K562 (cell line): ENCODE results near the gene SCNN1A. TPM values are rescaled to one million over a fixed set of nuclear protein-coding genes. Genes with fewer than 3 reads are reported as not detected.

Experiments
- ATAC-seq: fragments of 200-7000 bp; cut with Tn5 transposase; 3 replicates; pipeline ENCODE4 v1.9.1; 2020; ENCODE audit warnings: moderate library complexity
- BruUV-seq: library from RNA; stranded (reverse); fragments of 400-500 nt; replicated peaks from 2 replicates; lab custom pipeline; 2021; lab: Mats Ljungman, UMichigan
- CTCF ChIA-PET: fragments of 300-600 bp; formaldehyde crosslinking; extraction: SDS; loops from one replicate; lab custom pipeline; 2021; ENCODE audit warnings: low intra/inter-chr PET ratio; lab: Yijun Ruan, JAX
- POLR2A ChIA-PET: fragments of 300-600, 350-650 bp; sonication (Branson Sonifier 250); formaldehyde crosslinking; extraction: SDS; loops from one replicate; lab custom pipeline; 2021; ENCODE audit warnings: antibody characterized with exemption, inconsistent platforms; lab: Yijun Ruan, JAX
- DNase-seq, 4 experiments: peaks; one replicate each; pipeline versions ENCODE4 v3.0.0 to v3.0.0-alpha.2; 2011 to 2018; ENCODE audit warnings: low spot score in 3 of 4, mixed read lengths in 3 of 4; ENCODE audit errors: extremely low read depth in 1 of 4
- FAIRE-seq: peaks from 2 replicates; lab custom pipeline; 2011; peaks lifted over from hg19 to GRCh38; lab: Jason Lieb, UNC
- H2AFZ ChIP-seq: 2 replicates; pipeline ENCODE4 v1.6.0; 2011; ENCODE audit warnings: low read depth, low read length, control low read depth, inconsistent platforms
- H3K27ac ChIP-seq: fragments of 200-600 bp; 3 replicates; pipeline ENCODE4 v1.8.0; 2011; ENCODE audit warnings: low read depth, mild to moderate bottlenecking, control low read depth, inconsistent platforms, low read length, moderate library complexity, mixed read lengths; ENCODE audit errors: extremely low read depth
- H3K27me3 ChIP-seq, 2 experiments: fragments of 300-600 bp in 1 of 2; 2 replicates in 1 of 2; 3 replicates in 1 of 2; pipeline versions ENCODE4 v1.6.0 to v1.8.0; 2011; ENCODE audit warnings: inconsistent platforms in 2 of 2, low read length in 2 of 2, mild to moderate bottlenecking in 1 of 2, mixed read lengths in 1 of 2, moderate library complexity in 1 of 2; ENCODE audit not compliant: control insufficient read depth in 2 of 2, insufficient read depth in 2 of 2
- H3K36me3 ChIP-seq: fragments of 300-600 bp; 3 replicates; pipeline ENCODE4 v1.8.0; 2011; ENCODE audit warnings: mild to moderate bottlenecking, low read length, inconsistent platforms; ENCODE audit not compliant: control insufficient read depth, insufficient read depth
- H3K4me1 ChIP-seq, 2 experiments: fragments of 200-600 bp in 1 of 2; replicated peaks in 1 of 2; 2 replicates in 1 of 2; 3 replicates in 1 of 2; pipeline versions ENCODE4 v1.5.1 to v1.8.0; 2011; ENCODE audit warnings: inconsistent platforms in 2 of 2, low read length in 2 of 2, mild to moderate bottlenecking in 1 of 2, mixed read lengths in 1 of 2, moderate library complexity in 1 of 2; ENCODE audit not compliant: control insufficient read depth in 2 of 2, insufficient read depth in 2 of 2
- H3K4me2 ChIP-seq: 2 replicates; pipeline ENCODE4 v1.6.1; 2011; ENCODE audit warnings: low read length, control low read depth, inconsistent platforms, mixed read lengths; ENCODE audit not compliant: insufficient read depth
- H3K4me3 ChIP-seq: fragments of 200-600 bp; sonication (generic), shearing (Covaris generic); 2 replicates; pipeline ENCODE4 v1.5.1; 2016; ENCODE audit warnings: control low read depth, inconsistent platforms
- H3K79me2 ChIP-seq: fragments of 200-600 bp; 3 replicates; pipeline ENCODE4 v1.8.0; 2011; ENCODE audit warnings: low read length, inconsistent platforms; ENCODE audit not compliant: control insufficient read depth, insufficient read depth
- H3K9ac ChIP-seq, 2 experiments: 2 replicates each; pipeline versions ENCODE4 v1.6.0 to v1.6.1; 2011; ENCODE audit warnings: low read depth in 2 of 2, low read length in 2 of 2, control low read depth in 1 of 2, inconsistent platforms in 1 of 2, mild to moderate bottlenecking in 1 of 2, mixed read lengths in 1 of 2; ENCODE audit not compliant: insufficient read depth in 1 of 2
- H3K9me1 ChIP-seq: one replicate; pipeline ENCODE4 v1.6.0; 2011; ENCODE audit warnings: inconsistent platforms, mild to moderate bottlenecking, low read length, moderate library complexity; ENCODE audit not compliant: control insufficient read depth, insufficient read depth
- H3K9me3 ChIP-seq: replicated peaks from 2 replicates; pipeline ENCODE4 v1.5.1; 2011; ENCODE audit warnings: low read depth, low read length, inconsistent platforms; ENCODE audit not compliant: control insufficient read depth, insufficient read depth
- H4K20me1 ChIP-seq: replicated peaks from 2 replicates; pipeline ENCODE4 v1.6.1; 2011; ENCODE audit warnings: low read length, inconsistent platforms, mixed read lengths; ENCODE audit not compliant: control insufficient read depth, insufficient read depth
- ATF1 ChIP-seq, 2 experiments: fragments of 450-650 bp in 1 of 2; IDR thresholded peaks; 2 replicates each; pipeline ENCODE4 v1.6.1; 2016; ENCODE audit warnings: missing compliant biosample characterization in 1 of 2, missing genetic modification characterization in 1 of 2
- CCAR2 ChIP-seq: fragments of 200-400 bp; formaldehyde crosslinking; IDR thresholded peaks from 2 replicates; pipeline ENCODE4 v1.6.1; 2017; ENCODE audit warnings: mild to moderate bottlenecking, low read depth, low read length
- HDGF ChIP-seq: fragments of 450-650 bp; IDR thresholded peaks from 2 replicates; pipeline ENCODE4 v1.6.1; 2016
- HIVEP1 ChIP-seq: fragments of 250-450 bp; sonication (Bioruptor Pico); IDR thresholded peaks from 2 replicates; pipeline ENCODE4 v1.4.0; 2020; ENCODE audit warnings: mild to moderate bottlenecking
- JUNB ChIP-seq: fragments of 450-650 bp; formaldehyde crosslinking; conservative IDR thresholded peaks from 2 replicates; pipeline ENCODE4 v1.4.0; 2020; ENCODE audit warnings: mild to moderate bottlenecking
- POLR2AphosphoS5 ChIP-seq: IDR thresholded peaks from 2 replicates; pipeline ENCODE4 v1.6.1; 2011; ENCODE audit warnings: mild to moderate bottlenecking, low read depth, low read length, moderate library complexity; ENCODE audit not compliant: control insufficient read depth, insufficient read depth
- ZNF507 ChIP-seq: conservative IDR thresholded peaks from 2 replicates; pipeline ENCODE4 v1.6.1; 2017; ENCODE audit warnings: missing genetic modification characterization, missing compliant biosample characterization
- WGBS: fragments of 100-300 bp; shearing (Covaris generic); methylation state at CpG from one replicate; pipeline ENCODE4 v1.1.6; 2016; ENCODE audit warnings: low coverage, mixed read lengths; ENCODE audit not compliant: insufficient coverage; ENCODE audit errors: missing lambda C conversion rate; 5-methylcytosine and 5-hydroxymethylcytosine counted together
- in situ Hi-C: fragments of 300-500 bp; cut with MboI; formaldehyde crosslinking; loops from 4 replicates; pipeline ENCODE4 v1.15.0; 2018; ENCODE audit warnings: inconsistent platforms, mixed read lengths
- intact Hi-C: fragments of 100-400 bp; cut with micrococcal nuclease; formaldehyde crosslinking; loops from 2 replicates; pipeline ENCODE4 v1.14.2; 2022
- polyA plus RNA-seq, 8 experiments: library from polyadenylated mRNA; depleted of rRNA in 4 of 8; stranded (reverse) in 5 of 8; unstranded in 3 of 8; fragments of >200 nt; fragmentation: Nextera tagmentation in 2 of 8; fragmentation: Illumina TruSeq in 1 of 8; extraction: Ambion mirVana in 2 of 8; extraction: Trizol in 1 of 8; gene quantifications; 2 replicates each; pipeline versions ENCODE4 v1.2.1 to v1.2.3, GENCODE V29; 2011 to 2014; ENCODE audit warnings: inconsistent platforms in 1 of 8, missing spikeins in 1 of 8
- total RNA-seq, 7 experiments: library from RNA; depleted of rRNA in 6 of 7; stranded (reverse); fragments of >200 nt in 6 of 7; fragmentation: Illumina TruSeq in 2 of 7; extraction: Trizol in 2 of 7; gene quantifications; 2 replicates each; pipeline versions ENCODE4 v1.2.1 to v1.2.3, GENCODE V29; 2011 to 2021; ENCODE audit warnings: low replicate concordance in 1 of 7
- TF ChIP-seq, protein P1 (sequence below): fragments of 200-800 bp; sonication (Bioruptor generic); IDR thresholded peaks from 2 replicates; pipeline ENCODE4 v1.6.1; 2017; ENCODE audit warnings: missing genetic modification characterization, missing compliant biosample characterization
- TF ChIP-seq, protein P2 (sequence below): sonication (generic); formaldehyde crosslinking; IDR thresholded peaks from 2 replicates; pipeline ENCODE4 v1.8.0; 2022; ENCODE audit warnings: mild to moderate bottlenecking, missing genetic modification reagents
- TF ChIP-seq, protein P3 (sequence below), 2 experiments: IDR thresholded peaks; 2 replicates each; pipeline ENCODE4 v1.6.1; 2012; ENCODE audit warnings: improper control_type of control experiment in 2 of 2, low read depth in 2 of 2, low read length in 2 of 2, borderline replicate concordance in 1 of 2

Gene SCNN1A
- total and polyA plus RNA-seq, 9 of the 15 experiments (the other 6 are each of a cell fraction or from before 2014, with no cell fraction given) = 0.15 to 0.49 (median 0.32) TPM; not detected in 5

DNA sequence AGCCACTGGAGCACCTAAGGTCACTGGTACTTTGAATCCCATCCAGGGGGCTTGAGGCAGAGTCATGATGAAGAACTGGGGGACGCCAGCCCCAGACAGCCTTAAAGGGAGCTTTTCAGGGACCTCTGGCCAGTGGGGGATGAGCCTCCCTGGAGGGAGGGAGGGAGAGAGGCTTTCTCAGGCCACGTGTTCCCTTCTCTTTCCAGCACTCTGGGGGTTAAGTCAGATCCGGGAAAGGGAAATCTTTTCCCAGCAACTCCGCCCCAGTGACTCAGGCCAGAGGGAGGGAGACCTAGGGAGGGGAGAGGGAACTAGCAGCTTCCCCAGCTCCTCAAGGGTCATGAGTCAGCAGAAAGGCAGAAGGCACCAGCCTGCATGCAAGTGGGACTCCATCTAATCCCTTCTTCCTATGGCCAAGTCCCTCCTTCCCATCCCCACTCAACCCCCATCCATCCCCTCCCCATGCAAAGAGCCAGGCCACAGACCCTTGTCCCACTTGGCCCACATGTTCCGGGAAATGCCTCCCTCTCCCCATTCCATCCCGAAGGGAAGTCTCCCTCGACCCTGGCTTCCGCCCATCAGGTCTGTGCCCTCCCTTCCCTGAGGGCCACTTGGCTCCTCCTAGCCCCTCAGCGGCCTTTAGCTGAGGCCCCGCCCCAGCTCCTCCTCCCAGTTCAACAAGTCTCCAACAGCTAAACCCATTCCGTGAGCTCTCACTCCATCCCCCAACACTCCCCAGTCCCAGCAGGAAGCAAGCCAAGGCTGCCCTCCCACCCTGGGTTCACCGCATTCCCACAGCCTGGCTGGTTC is 39.1 kb downstream of the SCNN1A start:
- BruUV-seq = no TSS peak
- FAIRE-seq = peak; percentile 98
- ATAC-seq = peak; percentile 87
- peaks cover 34 to 51% of the 10 kb centered on the region in 2 experiments for H3K4me1 ChIP-seq
- no peaks in the 10 kb centered on the region for H3K9me1 ChIP-seq
- peak overlapping the region; percentile 89 to 93 for H3K9ac ChIP-seq
- H3K4me3 ChIP-seq = peak overlapping the region; percentile 39
- H3K9me3 ChIP-seq = no peaks in the 10 kb centered on the region
- ChIA-PET CTCF (interaction anchor here (0.6 to 2.1 kb wide), 2 partner anchors 129 to 378 kb away, joined by 3 to 9 read pairs; no protein-coding TSS in a partner anchor), POLR2A (interaction anchor here (0.6 to 4.7 kb wide), 15 partner anchors 9 to 1717 kb away, joined by 3 to 38 read pairs (median 4); partner anchors contain the start of genes LTBR and VAMP1)
- H3K27me3 ChIP-seq = no peaks in the 10 kb centered on the region
- 0% methylated on average over 4 of the region's 12 CpGs for WGBS
- H3K36me3 ChIP-seq = peaks cover 47% of the 10 kb centered on the region; the same call in 2 of the 3 replicates
- intact Hi-C loops = loop anchor here (5.0 kb wide), 1 partner anchor 136 kb away; the partner anchor contains the start of gene VAMP1
- peak; percentile 78 to 95 (median 86) for DNase-seq
- in situ Hi-C loops = loop anchor here (5.0 kb wide), 1 partner anchor 36 kb away; no protein-coding TSS in a partner anchor
- H3K79me2 ChIP-seq = peaks cover 64% of the 10 kb centered on the region
- peak overlapping the region; percentile 82 for H3K4me2 ChIP-seq
- no peaks in the 10 kb centered on the region for H4K20me1 ChIP-seq
- peak overlapping the region; percentile 79 for H2AFZ ChIP-seq
- H3K27ac ChIP-seq = peak overlapping the region; percentile 98
- TF ChIP-seq CCAR2 = no peak
- TF ChIP-seq, protein P1, sequence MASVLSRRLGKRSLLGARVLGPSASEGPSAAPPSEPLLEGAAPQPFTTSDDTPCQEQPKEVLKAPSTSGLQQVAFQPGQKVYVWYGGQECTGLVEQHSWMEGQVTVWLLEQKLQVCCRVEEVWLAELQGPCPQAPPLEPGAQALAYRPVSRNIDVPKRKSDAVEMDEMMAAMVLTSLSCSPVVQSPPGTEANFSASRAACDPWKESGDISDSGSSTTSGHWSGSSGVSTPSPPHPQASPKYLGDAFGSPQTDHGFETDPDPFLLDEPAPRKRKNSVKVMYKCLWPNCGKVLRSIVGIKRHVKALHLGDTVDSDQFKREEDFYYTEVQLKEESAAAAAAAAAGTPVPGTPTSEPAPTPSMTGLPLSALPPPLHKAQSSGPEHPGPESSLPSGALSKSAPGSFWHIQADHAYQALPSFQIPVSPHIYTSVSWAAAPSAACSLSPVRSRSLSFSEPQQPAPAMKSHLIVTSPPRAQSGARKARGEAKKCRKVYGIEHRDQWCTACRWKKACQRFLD = peak; percentile 67
- TF ChIP-seq ZNF507 (tag) = no peak
- TF ChIP-seq HDGF = 0 out of 2 replicates have a peak, but pooled peaks have one; percentile 43
- no peak for TF ChIP-seq HIVEP1
- TF ChIP-seq, protein P2, sequence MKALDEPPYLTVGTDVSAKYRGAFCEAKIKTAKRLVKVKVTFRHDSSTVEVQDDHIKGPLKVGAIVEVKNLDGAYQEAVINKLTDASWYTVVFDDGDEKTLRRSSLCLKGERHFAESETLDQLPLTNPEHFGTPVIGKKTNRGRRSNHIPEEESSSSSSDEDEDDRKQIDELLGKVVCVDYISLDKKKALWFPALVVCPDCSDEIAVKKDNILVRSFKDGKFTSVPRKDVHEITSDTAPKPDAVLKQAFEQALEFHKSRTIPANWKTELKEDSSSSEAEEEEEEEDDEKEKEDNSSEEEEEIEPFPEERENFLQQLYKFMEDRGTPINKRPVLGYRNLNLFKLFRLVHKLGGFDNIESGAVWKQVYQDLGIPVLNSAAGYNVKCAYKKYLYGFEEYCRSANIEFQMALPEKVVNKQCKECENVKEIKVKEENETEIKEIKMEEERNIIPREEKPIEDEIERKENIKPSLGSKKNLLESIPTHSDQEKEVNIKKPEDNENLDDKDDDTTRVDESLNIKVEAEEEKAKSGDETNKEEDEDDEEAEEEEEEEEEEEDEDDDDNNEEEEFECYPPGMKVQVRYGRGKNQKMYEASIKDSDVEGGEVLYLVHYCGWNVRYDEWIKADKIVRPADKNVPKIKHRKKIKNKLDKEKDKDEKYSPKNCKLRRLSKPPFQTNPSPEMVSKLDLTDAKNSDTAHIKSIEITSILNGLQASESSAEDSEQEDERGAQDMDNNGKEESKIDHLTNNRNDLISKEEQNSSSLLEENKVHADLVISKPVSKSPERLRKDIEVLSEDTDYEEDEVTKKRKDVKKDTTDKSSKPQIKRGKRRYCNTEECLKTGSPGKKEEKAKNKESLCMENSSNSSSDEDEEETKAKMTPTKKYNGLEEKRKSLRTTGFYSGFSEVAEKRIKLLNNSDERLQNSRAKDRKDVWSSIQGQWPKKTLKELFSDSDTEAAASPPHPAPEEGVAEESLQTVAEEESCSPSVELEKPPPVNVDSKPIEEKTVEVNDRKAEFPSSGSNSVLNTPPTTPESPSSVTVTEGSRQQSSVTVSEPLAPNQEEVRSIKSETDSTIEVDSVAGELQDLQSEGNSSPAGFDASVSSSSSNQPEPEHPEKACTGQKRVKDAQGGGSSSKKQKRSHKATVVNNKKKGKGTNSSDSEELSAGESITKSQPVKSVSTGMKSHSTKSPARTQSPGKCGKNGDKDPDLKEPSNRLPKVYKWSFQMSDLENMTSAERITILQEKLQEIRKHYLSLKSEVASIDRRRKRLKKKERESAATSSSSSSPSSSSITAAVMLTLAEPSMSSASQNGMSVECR (CRISPR knock-in tag) = peak; percentile 47; the same call in 1 of the 2 replicates
- 0 out of 2 replicates have a peak, but pooled peaks have one; percentile 22 for TF ChIP-seq JUNB (CRISPR knock-in tag)
- TF ChIP-seq, protein P3, sequence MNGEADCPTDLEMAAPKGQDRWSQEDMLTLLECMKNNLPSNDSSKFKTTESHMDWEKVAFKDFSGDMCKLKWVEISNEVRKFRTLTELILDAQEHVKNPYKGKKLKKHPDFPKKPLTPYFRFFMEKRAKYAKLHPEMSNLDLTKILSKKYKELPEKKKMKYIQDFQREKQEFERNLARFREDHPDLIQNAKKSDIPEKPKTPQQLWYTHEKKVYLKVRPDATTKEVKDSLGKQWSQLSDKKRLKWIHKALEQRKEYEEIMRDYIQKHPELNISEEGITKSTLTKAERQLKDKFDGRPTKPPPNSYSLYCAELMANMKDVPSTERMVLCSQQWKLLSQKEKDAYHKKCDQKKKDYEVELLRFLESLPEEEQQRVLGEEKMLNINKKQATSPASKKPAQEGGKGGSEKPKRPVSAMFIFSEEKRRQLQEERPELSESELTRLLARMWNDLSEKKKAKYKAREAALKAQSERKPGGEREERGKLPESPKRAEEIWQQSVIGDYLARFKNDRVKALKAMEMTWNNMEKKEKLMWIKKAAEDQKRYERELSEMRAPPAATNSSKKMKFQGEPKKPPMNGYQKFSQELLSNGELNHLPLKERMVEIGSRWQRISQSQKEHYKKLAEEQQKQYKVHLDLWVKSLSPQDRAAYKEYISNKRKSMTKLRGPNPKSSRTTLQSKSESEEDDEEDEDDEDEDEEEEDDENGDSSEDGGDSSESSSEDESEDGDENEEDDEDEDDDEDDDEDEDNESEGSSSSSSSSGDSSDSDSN (IDR thresholded peaks at IDR 0.05; ENCODE audit: borderline replicate concordance in 1 of 2, low read depth in 2 of 2, low read length in 2 of 2) = peak in 1 of 2 experiments; percentile 6; a peak in 1 of 4 replicates
- no peak for TF ChIP-seq ATF1 (CRISPR knock-in tag; IDR thresholded peaks at IDR 0.05)
- peak; percentile 47; the same call in 1 of the 2 replicates for TF ChIP-seq ATF1 (tag; IDR thresholded peaks at IDR 0.05)
- TF ChIP-seq POLR2AphosphoS5 = peak; percentile 46
